SK-N-SH (cell line): ENCODE results near the gene BCO1. TPM values are rescaled to one million over a fixed set of nuclear protein-coding genes. Genes with fewer than 3 reads are reported as not detected.

Experiments
- CTCF ChIA-PET: fragments of 300-600, 350-600 bp; formaldehyde crosslinking; extraction: SDS; loops from one replicate; lab custom pipeline; 2021; lab: Yijun Ruan, JAX
- POLR2A ChIA-PET: fragments of 350-600 bp; sonication (Branson Sonifier 250); formaldehyde crosslinking; extraction: SDS; loops from one replicate; lab custom pipeline; 2020; ENCODE audit warnings: antibody characterized with exemption, inconsistent platforms; lab: Yijun Ruan, JAX
- DNase-seq: peaks from one replicate; pipeline ENCODE4 v3.0.0; 2012
- H2AFZ ChIP-seq: fragments of 200-600 bp; sonication (generic); 2 replicates; pipeline ENCODE4 v1.8.1; 2016; ENCODE audit warnings: antibody characterized with exemption, mild to moderate bottlenecking, low read depth
- H3F3A ChIP-seq: fragments of 200-600 bp; sonication (generic); replicated peaks from 2 replicates; pipeline ENCODE3; 2016; ENCODE audit warnings: antibody characterized with exemption, mild to moderate bottlenecking; ENCODE audit not compliant: insufficient read depth
- H3K27ac ChIP-seq, 2 experiments: fragments of 200-500 bp in 1 of 2; fragments of 200-600 bp in 1 of 2; sonication (Bioruptor generic) in 1 of 2; sonication (generic), shearing (Covaris generic) in 1 of 2; 2 replicates each; pipeline versions ENCODE4 v1.5.1 to v1.6.1; 2014 to 2016; ENCODE audit warnings: low read depth in 2 of 2, inconsistent platforms in 1 of 2, low read length in 1 of 2, mild to moderate bottlenecking in 1 of 2, mixed read lengths in 1 of 2
- H3K27me3 ChIP-seq: fragments of 200-600 bp; sonication (generic), shearing (Covaris generic); 2 replicates; pipeline ENCODE4 v1.6.1; 2016; ENCODE audit warnings: mixed run types; ENCODE audit not compliant: insufficient read depth
- H3K36me3 ChIP-seq, 2 experiments: fragments of 200-500 bp in 1 of 2; fragments of 200-600 bp in 1 of 2; sonication (Bioruptor generic) in 1 of 2; sonication (generic) in 1 of 2; replicated peaks in 1 of 2; 2 replicates each; pipeline versions ENCODE3 to v1.5.1; 2014 to 2016; ENCODE audit warnings: low read length in 1 of 2, mild to moderate bottlenecking in 1 of 2; ENCODE audit not compliant: insufficient read depth in 2 of 2, control insufficient read depth in 1 of 2
- H3K4me1 ChIP-seq, 2 experiments: fragments of 200-500 bp in 1 of 2; fragments of 200-600 bp in 1 of 2; sonication (Bioruptor generic) in 1 of 2; sonication (generic), shearing (Covaris generic) in 1 of 2; 2 replicates each; pipeline versions ENCODE4 v1.5.1 to v1.6.1; 2014 to 2016; ENCODE audit warnings: low read depth in 1 of 2, low read length in 1 of 2, mixed run types in 1 of 2; ENCODE audit not compliant: insufficient read depth in 2 of 2, control insufficient read depth in 1 of 2
- H3K4me2 ChIP-seq: fragments of 200-600 bp; sonication (generic), shearing (Covaris generic); 2 replicates; pipeline ENCODE4 v1.6.1; 2017; ENCODE audit warnings: mixed run types
- H3K4me3 ChIP-seq, 2 experiments: fragments of 200-500 bp in 1 of 2; fragments of 200-600 bp in 1 of 2; sonication (Bioruptor generic) in 1 of 2; sonication (generic), shearing (Covaris generic) in 1 of 2; 2 replicates each; pipeline versions ENCODE4 v1.5.1 to v1.8.1; 2014 to 2016; ENCODE audit warnings: low read depth in 2 of 2, inconsistent platforms in 1 of 2, low read length in 1 of 2, mild to moderate bottlenecking in 1 of 2, mixed read lengths in 1 of 2, moderate library complexity in 1 of 2
- H3K79me2 ChIP-seq: fragments of 200-600 bp; sonication (generic); 2 replicates; pipeline ENCODE4 v1.8.1; 2017; ENCODE audit warnings: mild to moderate bottlenecking; ENCODE audit not compliant: insufficient read depth
- H3K9ac ChIP-seq: fragments of 200-600 bp; sonication (generic); 2 replicates; pipeline ENCODE4 v1.6.1; 2017; ENCODE audit warnings: mixed run types
- H3K9me2 ChIP-seq: fragments of 200-600 bp; sonication (generic); 2 replicates; pipeline ENCODE4 v1.6.1; 2017; ENCODE audit warnings: mixed run types
- H3K9me3 ChIP-seq: fragments of 200-600 bp; sonication (generic); 2 replicates; pipeline ENCODE4 v1.6.1; 2017; ENCODE audit warnings: mixed run types, mild to moderate bottlenecking, moderate library complexity
- H4K20me1 ChIP-seq: fragments of 200-600 bp; sonication (generic); 2 replicates; pipeline ENCODE4 v1.6.1; 2017; ENCODE audit warnings: mild to moderate bottlenecking, mixed run types; ENCODE audit not compliant: insufficient read depth
- ELF1 ChIP-seq: IDR thresholded peaks from 2 replicates; pipeline ENCODE4 v1.4.0; 2012
- EP300 ChIP-seq, 2 experiments: IDR thresholded peaks; 2 replicates each; pipeline versions ENCODE4 v1.4.0 to v1.6.1; 2012; ENCODE audit warnings: borderline replicate concordance in 1 of 2, low read depth in 1 of 2, low read length in 1 of 2
- EZH2phosphoT487 ChIP-seq: fragments of 200-600 bp; sonication (generic); IDR thresholded peaks from 2 replicates; pipeline ENCODE4 v1.6.1; 2017; ENCODE audit warnings: low read depth, mixed run types, mild to moderate bottlenecking, antibody characterized with exemption, moderate library complexity, borderline replicate concordance
- FOXJ3 ChIP-seq: sonication (generic); formaldehyde crosslinking; IDR thresholded peaks from 2 replicates; pipeline ENCODE4 v1.5.1; 2020; ENCODE audit warnings: mild to moderate bottlenecking, missing genetic modification reagents
- IRF3 ChIP-seq: fragments of 150-350 bp; IDR thresholded peaks from 2 replicates; pipeline ENCODE4 v1.6.1; 2016; ENCODE audit warnings: mild to moderate bottlenecking, low read depth, low read length
- NRF1 ChIP-seq: IDR thresholded peaks from 2 replicates; pipeline ENCODE4 v1.6.1; 2012; ENCODE audit warnings: low read depth, mild to moderate bottlenecking, low read length
- PBX3 ChIP-seq: IDR thresholded peaks from 2 replicates; pipeline ENCODE4; 2012
- POLR2AphosphoS5 ChIP-seq: IDR thresholded peaks from 2 replicates; pipeline ENCODE4 v1.6.1; 2012; ENCODE audit warnings: low read depth, low read length
- RAD21 ChIP-seq: IDR thresholded peaks from 2 replicates; pipeline ENCODE4 v1.6.1; 2012; ENCODE audit warnings: mild to moderate bottlenecking, low read length
- RCOR1 ChIP-seq: fragments of 150-350 bp; IDR thresholded peaks from 2 replicates; pipeline ENCODE4 v1.6.1; 2017; ENCODE audit warnings: antibody characterized with exemption, low read length
- RFX5 ChIP-seq: IDR thresholded peaks from 2 replicates; pipeline ENCODE4 v1.6.1; 2012; ENCODE audit warnings: mild to moderate bottlenecking, improper control_type of control experiment, low read length
- SIN3A ChIP-seq: IDR thresholded peaks from 2 replicates; pipeline ENCODE4 v1.6.1; 2012; ENCODE audit warnings: low read depth, mild to moderate bottlenecking, low read length, moderate library complexity, borderline replicate concordance
- TEAD4 ChIP-seq: IDR thresholded peaks from 2 replicates; pipeline ENCODE4 v1.4.0; 2012; ENCODE audit warnings: mild to moderate bottlenecking, borderline replicate concordance; ENCODE audit not compliant: insufficient read depth
- USF1 ChIP-seq: IDR thresholded peaks from 2 replicates; pipeline ENCODE4 v1.4.0; 2012; ENCODE audit warnings: low read depth, borderline replicate concordance
- USF2 ChIP-seq: fragments of 150-350 bp; IDR thresholded peaks from 2 replicates; pipeline ENCODE4 v1.6.1; 2017; ENCODE audit warnings: antibody characterized with exemption, low read length, low read depth, borderline replicate concordance
- YY1 ChIP-seq: IDR thresholded peaks from 2 replicates; pipeline ENCODE4 v1.4.0; 2012; ENCODE audit warnings: low read depth, mild to moderate bottlenecking
- ZBTB33 ChIP-seq: IDR thresholded peaks from 2 replicates; pipeline ENCODE4 v1.4.0; 2012; ENCODE audit warnings: low read depth, borderline replicate concordance
- WGBS: methylation state at CpG from one replicate; pipeline ENCODE4 v1.1.6; 2017; ENCODE audit warnings: low lambda C conversion rate; 5-methylcytosine and 5-hydroxymethylcytosine counted together
- polyA plus RNA-seq, 3 experiments: library from polyadenylated mRNA; depleted of rRNA; stranded (reverse); fragments of >200 nt; gene quantifications; 2 replicates each; pipeline ENCODE4 v1.2.3, GENCODE V29; 2012
- TF ChIP-seq, protein P1 (sequence below): IDR thresholded peaks from 2 replicates; pipeline ENCODE4 v1.6.1; 2012; ENCODE audit warnings: mild to moderate bottlenecking, low read depth, low read length, moderate library complexity

Gene BCO1
- polyA plus RNA-seq, 1 of the 3 experiments (the other 2 are of a cell fraction) = 0.02 TPM

DNA sequence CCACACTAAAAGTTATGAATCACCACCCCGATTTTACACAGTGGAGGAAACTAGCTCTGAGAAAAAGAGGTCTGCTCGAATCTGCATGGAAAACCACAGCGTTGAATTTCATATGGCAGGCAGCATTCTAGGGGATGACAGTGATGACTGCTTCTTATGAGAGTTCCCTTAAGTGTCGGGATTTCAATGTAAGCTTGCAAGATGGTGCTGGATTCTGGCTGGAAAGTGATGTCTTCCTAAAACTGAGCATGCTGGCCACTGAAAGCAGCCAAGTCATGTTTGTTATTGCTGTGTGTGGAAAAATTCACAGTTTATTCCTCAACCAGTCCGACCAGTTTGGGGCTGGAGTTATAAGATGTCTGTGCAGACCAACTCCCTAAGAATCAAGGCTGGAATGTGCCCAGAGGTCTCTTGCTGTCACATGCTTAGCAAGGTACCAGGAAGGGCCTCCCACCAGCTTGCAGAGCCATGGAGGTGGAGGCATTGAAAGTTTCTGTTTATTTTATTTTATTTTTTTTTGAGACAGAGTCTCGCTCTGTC is 39.1 kb downstream of the BCO1 start:
- Histone ChIP-seq H3K9me2 (no peaks in the 10 kb centered on the region), H3K4me2 (no peak overlapping the region), H3K36me3 (no peaks in the 10 kb centered on the region), H4K20me1 (no peaks in the 10 kb centered on the region), H2AFZ (no peak overlapping the region), H3K27ac (no peak overlapping the region), H3F3A (no peaks in the 10 kb centered on the region), H3K79me2 (no peaks in the 10 kb centered on the region), H3K4me1 (peaks cover 0 to 8% of the 10 kb centered on the region in 2 experiments; a peak in 2 of 4 replicates), H3K9ac (no peak overlapping the region), H3K9me3 (no peaks in the 10 kb centered on the region), H3K27me3 (no peaks in the 10 kb centered on the region), H3K4me3 (no peak overlapping the region)
- POLR2A ChIA-PET = interaction anchor here (1.1 kb wide), 1 partner anchor 201 kb away, joined by 3 read pairs; the partner anchor contains the start of gene C16orf46
- DNase-seq = no peak
- TF ChIP-seq USF2 = no peak
- no peak for TF ChIP-seq POLR2AphosphoS5
- no peak for TF ChIP-seq NRF1
- TF ChIP-seq RFX5 = no peak
- TF ChIP-seq, protein P1, sequence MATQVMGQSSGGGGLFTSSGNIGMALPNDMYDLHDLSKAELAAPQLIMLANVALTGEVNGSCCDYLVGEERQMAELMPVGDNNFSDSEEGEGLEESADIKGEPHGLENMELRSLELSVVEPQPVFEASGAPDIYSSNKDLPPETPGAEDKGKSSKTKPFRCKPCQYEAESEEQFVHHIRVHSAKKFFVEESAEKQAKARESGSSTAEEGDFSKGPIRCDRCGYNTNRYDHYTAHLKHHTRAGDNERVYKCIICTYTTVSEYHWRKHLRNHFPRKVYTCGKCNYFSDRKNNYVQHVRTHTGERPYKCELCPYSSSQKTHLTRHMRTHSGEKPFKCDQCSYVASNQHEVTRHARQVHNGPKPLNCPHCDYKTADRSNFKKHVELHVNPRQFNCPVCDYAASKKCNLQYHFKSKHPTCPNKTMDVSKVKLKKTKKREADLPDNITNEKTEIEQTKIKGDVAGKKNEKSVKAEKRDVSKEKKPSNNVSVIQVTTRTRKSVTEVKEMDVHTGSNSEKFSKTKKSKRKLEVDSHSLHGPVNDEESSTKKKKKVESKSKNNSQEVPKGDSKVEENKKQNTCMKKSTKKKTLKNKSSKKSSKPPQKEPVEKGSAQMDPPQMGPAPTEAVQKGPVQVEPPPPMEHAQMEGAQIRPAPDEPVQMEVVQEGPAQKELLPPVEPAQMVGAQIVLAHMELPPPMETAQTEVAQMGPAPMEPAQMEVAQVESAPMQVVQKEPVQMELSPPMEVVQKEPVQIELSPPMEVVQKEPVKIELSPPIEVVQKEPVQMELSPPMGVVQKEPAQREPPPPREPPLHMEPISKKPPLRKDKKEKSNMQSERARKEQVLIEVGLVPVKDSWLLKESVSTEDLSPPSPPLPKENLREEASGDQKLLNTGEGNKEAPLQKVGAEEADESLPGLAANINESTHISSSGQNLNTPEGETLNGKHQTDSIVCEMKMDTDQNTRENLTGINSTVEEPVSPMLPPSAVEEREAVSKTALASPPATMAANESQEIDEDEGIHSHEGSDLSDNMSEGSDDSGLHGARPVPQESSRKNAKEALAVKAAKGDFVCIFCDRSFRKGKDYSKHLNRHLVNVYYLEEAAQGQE = no peak
- no peak for TF ChIP-seq USF1
- no peak for TF ChIP-seq YY1
- no peak for TF ChIP-seq PBX3
- no peak for TF ChIP-seq EP300 (IDR thresholded peaks at IDR 0.05; ENCODE audit: borderline replicate concordance in 1 of 2, low read depth in 1 of 2, low read length in 1 of 2)
- no peak for TF ChIP-seq IRF3
- no peak for TF ChIP-seq RAD21
- TF ChIP-seq EZH2phosphoT487 = no peak
- TF ChIP-seq SIN3A = no peak
- no peak for TF ChIP-seq TEAD4
- no peak for TF ChIP-seq ELF1
- TF ChIP-seq RCOR1 = no peak
- TF ChIP-seq FOXJ3 (CRISPR knock-in tag) = no peak
- TF ChIP-seq ZBTB33 = no peak
- CTCF ChIA-PET = no interaction called here
- 80% methylated on average over 6 of the region's 6 CpGs for WGBS
